BLaER1 (cell line): Measurements from ENCODE around the gene ZNF334.

Experiments
- H3K27ac ChIP-seq: shearing (Covaris generic); formaldehyde crosslinking; 2 replicates; pipeline ENCODE4 v1.8.1; 2022
- H3K27me3 ChIP-seq: shearing (Covaris generic); formaldehyde crosslinking; 2 replicates; pipeline ENCODE4 v1.8.1; 2022
- H3K36me3 ChIP-seq: shearing (Covaris generic); formaldehyde crosslinking; 2 replicates; pipeline ENCODE4 v1.8.1; 2022
- H3K4me1 ChIP-seq: shearing (Covaris generic); formaldehyde crosslinking; 2 replicates; pipeline ENCODE4 v1.8.1; 2022
- H3K4me2 ChIP-seq: shearing (Covaris generic); formaldehyde crosslinking; 2 replicates; pipeline ENCODE4 v1.8.1; 2022
- H3K4me3 ChIP-seq: shearing (Covaris generic); formaldehyde crosslinking; 2 replicates; pipeline ENCODE4 v1.8.1; 2022
- H3K9ac ChIP-seq: shearing (Covaris generic); formaldehyde crosslinking; 2 replicates; pipeline ENCODE4 v1.8.1; 2022
- H3K9me3 ChIP-seq: shearing (Covaris generic); formaldehyde crosslinking; 2 replicates; pipeline ENCODE4 v1.8.1; 2022
- H4K20me1 ChIP-seq: shearing (Covaris generic); formaldehyde crosslinking; 2 replicates; pipeline ENCODE4 v1.8.1; 2022
- Cebpa-rat ChIP-seq: shearing (Covaris generic); IDR thresholded peaks from 2 replicates; pipeline ENCODE4 v1.8.1; 2022

Gene ZNF334

GRCh38 chr20:46491354-46491753 is 22.0 kb downstream of the ZNF334 start:
- no peaks in the 10 kb centered on the region for H4K20me1 ChIP-seq
- no peaks in the 10 kb centered on the region; the same call in 1 of the 2 replicates for H3K27me3 ChIP-seq
- no peak overlapping the region for H3K4me3 ChIP-seq
- H3K9me3 ChIP-seq: no peaks in the 10 kb centered on the region
- no peak overlapping the region for H3K4me2 ChIP-seq
- no peak overlapping the region for H3K27ac ChIP-seq
- H3K4me1 ChIP-seq: no peaks in the 10 kb centered on the region
- no peak for TF ChIP-seq Cebpa-rat
- no peaks in the 10 kb centered on the region for H3K36me3 ChIP-seq
- H3K9ac ChIP-seq: no peak overlapping the region

GRCh38 chr20:46488451-46488850 is 24.9 kb downstream of the ZNF334 start:
- TF ChIP-seq Cebpa-rat: no peak
- Histone ChIP-seq H3K4me1 (no peaks in the 10 kb centered on the region), H3K36me3 (no peaks in the 10 kb centered on the region), H3K27ac (no peak overlapping the region), H3K9me3 (no peaks in the 10 kb centered on the region), H3K27me3 (no peaks in the 10 kb centered on the region; the same call in 1 of the 2 replicates), H3K9ac (no peak overlapping the region), H3K4me3 (no peak overlapping the region), H3K4me2 (no peak overlapping the region), H4K20me1 (no peaks in the 10 kb centered on the region)

GRCh38 chr20:46487628-46488027 is 25.7 kb downstream of the ZNF334 start:
- Histone ChIP-seq H3K9ac (no peak overlapping the region), H3K4me3 (no peak overlapping the region), H3K27ac (no peak overlapping the region), H3K4me2 (no peak overlapping the region), H3K4me1 (no peaks in the 10 kb centered on the region), H3K27me3 (no peaks in the 10 kb centered on the region), H4K20me1 (no peaks in the 10 kb centered on the region), H3K36me3 (no peaks in the 10 kb centered on the region), H3K9me3 (no peaks in the 10 kb centered on the region)
- no peak for TF ChIP-seq Cebpa-rat

- TF ChIP-seq Cebpa-rat: no peak
- H3K27me3 ChIP-seq: no peaks in the 10 kb centered on the region
- H3K4me1 ChIP-seq: no peaks in the 10 kb centered on the region
- no peak overlapping the region for H3K27ac ChIP-seq
- no peak overlapping the region for H3K9ac ChIP-seq
- H3K4me3 ChIP-seq: no peak overlapping the region
- H3K4me2 ChIP-seq: no peak overlapping the region
- H3K9me3 ChIP-seq: no peaks in the 10 kb centered on the region
- no peaks in the 10 kb centered on the region for H3K36me3 ChIP-seq
- no peaks in the 10 kb centered on the region for H4K20me1 ChIP-seq
Measured at GRCh38 chr20:46485431-46485830, 27.9 kb downstream of the ZNF334 start.

GRCh38 chr20:46484954-46485353 is 28.4 kb downstream of the ZNF334 start:
- Histone ChIP-seq H3K4me3 (no peak overlapping the region), H4K20me1 (no peaks in the 10 kb centered on the region), H3K27me3 (no peaks in the 10 kb centered on the region), H3K4me2 (no peak overlapping the region), H3K4me1 (no peaks in the 10 kb centered on the region), H3K27ac (no peak overlapping the region), H3K9me3 (no peaks in the 10 kb centered on the region), H3K36me3 (no peaks in the 10 kb centered on the region), H3K9ac (no peak overlapping the region)
- no peak for TF ChIP-seq Cebpa-rat

- TF ChIP-seq Cebpa-rat: no peak
- Histone ChIP-seq H4K20me1 (no peaks in the 10 kb centered on the region), H3K4me2 (no peak overlapping the region), H3K27ac (no peak overlapping the region), H3K4me1 (no peaks in the 10 kb centered on the region), H3K36me3 (no peaks in the 10 kb centered on the region), H3K9ac (no peak overlapping the region), H3K9me3 (no peaks in the 10 kb centered on the region), H3K4me3 (no peak overlapping the region), H3K27me3 (no peaks in the 10 kb centered on the region)
Measured at GRCh38 chr20:46483879-46484278, 29.5 kb downstream of the ZNF334 start.

- H4K20me1 ChIP-seq: no peaks in the 10 kb centered on the region
- H3K9ac ChIP-seq: no peak overlapping the region
Measured at GRCh38 chr20:46482864-46483263, 30.5 kb downstream of the ZNF334 start.

GRCh38 chr20:46477640-46478039 is 35.7 kb downstream of the ZNF334 start:
- Histone ChIP-seq H3K9me3 (no peaks in the 10 kb centered on the region), H3K27ac (no peak overlapping the region), H3K4me3 (no peak overlapping the region), H3K27me3 (no peaks in the 10 kb centered on the region), H4K20me1 (no peaks in the 10 kb centered on the region), H3K9ac (no peak overlapping the region), H3K36me3 (no peaks in the 10 kb centered on the region), H3K4me2 (no peak overlapping the region), H3K4me1 (no peaks in the 10 kb centered on the region)
- TF ChIP-seq Cebpa-rat: no peak

More at GRCh38 chr20:46482864-46483263, 30.5 kb downstream of the ZNF334 start:
- Histone ChIP-seq H3K4me3 (no peak overlapping the region), H3K27ac (no peak overlapping the region), H3K9me3 (no peaks in the 10 kb centered on the region), H3K4me1 (no peaks in the 10 kb centered on the region), H3K36me3 (no peaks in the 10 kb centered on the region), H3K4me2 (no peak overlapping the region), H3K27me3 (no peaks in the 10 kb centered on the region)
- TF ChIP-seq Cebpa-rat: no peak

- Histone ChIP-seq H3K4me3 (no peak overlapping the region), H3K27me3 (no peaks in the 10 kb centered on the region), H3K9ac (no peak overlapping the region), H3K4me1 (no peaks in the 10 kb centered on the region), H4K20me1 (no peaks in the 10 kb centered on the region), H3K36me3 (no peaks in the 10 kb centered on the region), H3K9me3 (no peaks in the 10 kb centered on the region), H3K27ac (no peak overlapping the region), H3K4me2 (no peak overlapping the region)
- no peak for TF ChIP-seq Cebpa-rat
Measured at GRCh38 chr20:46477225-46477624, 36.1 kb downstream of the ZNF334 start.

GRCh38 chr20:46468508-46468907 is 44.9 kb downstream of the ZNF334 start:
- no peaks in the 10 kb centered on the region for H3K36me3 ChIP-seq
- H3K4me3 ChIP-seq: no peak overlapping the region
- no peaks in the 10 kb centered on the region for H3K9me3 ChIP-seq
- H3K9ac ChIP-seq: no peak overlapping the region
- no peaks in the 10 kb centered on the region for H3K4me1 ChIP-seq
- no peak overlapping the region for H3K4me2 ChIP-seq
- H3K27ac ChIP-seq: no peak overlapping the region
- TF ChIP-seq Cebpa-rat: no peak
- no peaks in the 10 kb centered on the region for H4K20me1 ChIP-seq
- no peaks in the 10 kb centered on the region for H3K27me3 ChIP-seq

- Histone ChIP-seq H3K4me3 (no peak overlapping the region), H3K9ac (no peak overlapping the region), H3K4me1 (no peaks in the 10 kb centered on the region), H3K27ac (no peak overlapping the region), H3K27me3 (no peaks in the 10 kb centered on the region), H3K36me3 (no peaks in the 10 kb centered on the region), H3K9me3 (no peaks in the 10 kb centered on the region), H4K20me1 (no peaks in the 10 kb centered on the region), H3K4me2 (no peak overlapping the region)
- no peak for TF ChIP-seq Cebpa-rat
Measured at GRCh38 chr20:46464451-46464850, 48.9 kb downstream of the ZNF334 start.
